DOHH2 (cell line): Measurements from ENCODE around the gene ACACB.

Experiments used
- EZH2phosphoT487 ChIP-seq: fragments of 200-600 bp; sonication (generic); IDR thresholded peaks from 2 replicates; pipeline ENCODE4 v1.6.1; 2017; ENCODE audit warnings: borderline replicate concordance, mild to moderate bottlenecking, antibody characterized with exemption, low read length, moderate library complexity, mixed read lengths
- TF ChIP-seq, protein P1 (sequence below): fragments of 200-600 bp; sonication (generic); IDR thresholded peaks from one replicate; pipeline ENCODE4 v1.5.1; 2014; ENCODE audit warnings: antibody characterized with exemption, mild to moderate bottlenecking, low read depth, low read length; ENCODE audit not compliant: poor library complexity, severe bottlenecking

DNA sequence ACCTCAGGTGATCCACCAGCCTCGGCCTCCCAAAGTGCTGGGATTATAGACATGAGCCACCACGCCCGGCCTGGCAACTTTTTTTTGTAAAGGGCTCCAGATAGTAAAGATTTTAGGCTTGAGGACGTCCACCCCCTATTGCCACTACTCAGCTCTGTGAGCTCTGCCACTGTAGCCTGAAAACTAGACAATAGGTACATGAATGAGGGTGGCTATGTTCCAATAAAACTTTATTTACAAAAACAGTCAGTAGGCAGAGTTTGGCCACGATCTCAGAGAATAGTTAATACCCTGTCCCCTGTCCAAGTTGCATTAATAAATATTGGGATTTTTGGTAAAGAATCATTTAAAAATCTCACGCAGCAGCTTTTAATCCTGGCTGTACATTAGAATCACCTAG is 102.6 kb downstream of the ACACB start:
- TF ChIP-seq, protein P1, sequence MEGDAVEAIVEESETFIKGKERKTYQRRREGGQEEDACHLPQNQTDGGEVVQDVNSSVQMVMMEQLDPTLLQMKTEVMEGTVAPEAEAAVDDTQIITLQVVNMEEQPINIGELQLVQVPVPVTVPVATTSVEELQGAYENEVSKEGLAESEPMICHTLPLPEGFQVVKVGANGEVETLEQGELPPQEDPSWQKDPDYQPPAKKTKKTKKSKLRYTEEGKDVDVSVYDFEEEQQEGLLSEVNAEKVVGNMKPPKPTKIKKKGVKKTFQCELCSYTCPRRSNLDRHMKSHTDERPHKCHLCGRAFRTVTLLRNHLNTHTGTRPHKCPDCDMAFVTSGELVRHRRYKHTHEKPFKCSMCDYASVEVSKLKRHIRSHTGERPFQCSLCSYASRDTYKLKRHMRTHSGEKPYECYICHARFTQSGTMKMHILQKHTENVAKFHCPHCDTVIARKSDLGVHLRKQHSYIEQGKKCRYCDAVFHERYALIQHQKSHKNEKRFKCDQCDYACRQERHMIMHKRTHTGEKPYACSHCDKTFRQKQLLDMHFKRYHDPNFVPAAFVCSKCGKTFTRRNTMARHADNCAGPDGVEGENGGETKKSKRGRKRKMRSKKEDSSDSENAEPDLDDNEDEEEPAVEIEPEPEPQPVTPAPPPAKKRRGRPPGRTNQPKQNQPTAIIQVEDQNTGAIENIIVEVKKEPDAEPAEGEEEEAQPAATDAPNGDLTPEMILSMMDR, result no peak
- no peak for TF ChIP-seq EZH2phosphoT487
